CD14-positive monocyte (primary cell): ENCODE measurements around the gene ENTPD5. TPM values are rescaled to one million over a fixed set of nuclear protein-coding genes. Genes with fewer than 3 reads are reported as not detected.

Experiments used
- DNase-seq, 3 donors: peaks; one replicate each; pipeline ENCODE4 v3.0.0-alpha.2; 2011 to 2022
- H2AFZ ChIP-seq: 2 replicates; pipeline ENCODE4 v1.6.0; 2012; ENCODE audit warnings: mild to moderate bottlenecking, low read depth, low read length, inconsistent platforms; ENCODE audit not compliant: insufficient read depth, poor library complexity, severe bottlenecking
- H3K27ac ChIP-seq, 2 donors: 1 replicate in 1 of 2; 2 replicates in 1 of 2; pipeline ENCODE4 v1.5.1; 2012 to 2013; ENCODE audit warnings: low read length in 2 of 2, control low read depth in 1 of 2, inconsistent platforms in 1 of 2, low read depth in 1 of 2, mild to moderate bottlenecking in 1 of 2
- H3K27me3 ChIP-seq, 2 donors: one replicate each; pipeline versions ENCODE4 v1.6.0 to v1.6.1; 2011 to 2013; ENCODE audit warnings: low read length in 2 of 2; ENCODE audit not compliant: control insufficient read depth in 2 of 2, insufficient read depth in 2 of 2
- H3K36me3 ChIP-seq, 2 donors: replicated peaks in 1 of 2; 1 replicate in 1 of 2; 2 replicates in 1 of 2; pipeline versions ENCODE4 v1.5.1 to v1.6.1; 2012 to 2013; ENCODE audit warnings: low read length in 2 of 2, control low read depth in 1 of 2, inconsistent platforms in 1 of 2, mild to moderate bottlenecking in 1 of 2; ENCODE audit not compliant: insufficient read depth in 2 of 2, control insufficient read depth in 1 of 2
- H3K4me1 ChIP-seq, 2 donors: 1 replicate in 1 of 2; 2 replicates in 1 of 2; pipeline versions ENCODE4 v1.5.1 to v1.6.1; 2012 to 2013; ENCODE audit warnings: low read length in 2 of 2, control low read depth in 1 of 2, inconsistent platforms in 1 of 2, mild to moderate bottlenecking in 1 of 2, moderate library complexity in 1 of 2; ENCODE audit not compliant: insufficient read depth in 2 of 2, control insufficient read depth in 1 of 2
- H3K4me2 ChIP-seq: replicated peaks from 2 replicates; pipeline ENCODE3; 2012; ENCODE audit warnings: low read length, moderate library complexity, mild to moderate bottlenecking; ENCODE audit not compliant: poor library complexity, severe bottlenecking; ENCODE audit errors: extremely low read depth
- H3K4me3 ChIP-seq, 3 experiments: fragments of 200-600 bp in 1 of 3; sonication (generic) in 1 of 3; replicated peaks in 1 of 3; 1 replicate in 2 of 3; 2 replicates in 1 of 3; pipeline ENCODE4 v1.5.1; 2011 to 2013; ENCODE audit warnings: low read length in 3 of 3, mild to moderate bottlenecking in 3 of 3, control low read depth in 2 of 3, low read depth in 2 of 3, inconsistent platforms in 1 of 3, moderate library complexity in 1 of 3
- H3K79me2 ChIP-seq: 2 replicates; pipeline ENCODE4 v1.6.0; 2012; ENCODE audit warnings: mild to moderate bottlenecking, control low read depth, inconsistent platforms, low read length, moderate library complexity; ENCODE audit not compliant: insufficient read depth
- H3K9ac ChIP-seq: 2 replicates; pipeline ENCODE4 v1.6.0; 2017; ENCODE audit warnings: low read length, mild to moderate bottlenecking; ENCODE audit not compliant: insufficient read depth, poor library complexity, severe bottlenecking
- H3K9me3 ChIP-seq, 2 donors: replicated peaks in 1 of 2; 1 replicate in 1 of 2; 2 replicates in 1 of 2; pipeline versions ENCODE4 v1.5.1 to v1.6.1; 2012 to 2013; ENCODE audit warnings: low read length in 2 of 2, control low read depth in 1 of 2; ENCODE audit not compliant: control insufficient read depth in 1 of 2, insufficient read depth in 1 of 2
- H4K20me1 ChIP-seq: 2 replicates; pipeline ENCODE4 v1.6.0; 2012; ENCODE audit warnings: mild to moderate bottlenecking, low read length, control low read depth, moderate library complexity; ENCODE audit not compliant: insufficient read depth
- H3K27ac Mint-ChIP-seq, 7 donors: one replicate each; pipeline ENCODE4 v1.8.0; 2020; ENCODE audit warnings: mild to moderate bottlenecking in 7 of 7, mixed read lengths in 7 of 7, moderate library complexity in 6 of 7, inconsistent platforms in 2 of 7
- H3K27me3 Mint-ChIP-seq, 3 donors: one replicate each; pipeline ENCODE4 v1.8.0; 2021 to 2022; ENCODE audit warnings: low read depth in 3 of 3, mild to moderate bottlenecking in 3 of 3, mixed read lengths in 3 of 3, moderate library complexity in 3 of 3, inconsistent platforms in 1 of 3
- H3K36me3 Mint-ChIP-seq, 2 donors: one replicate each; pipeline ENCODE4 v1.8.0; 2020; ENCODE audit warnings: mixed read lengths in 2 of 2, inconsistent platforms in 1 of 2, mild to moderate bottlenecking in 1 of 2
- H3K4me1 Mint-ChIP-seq: one replicate; pipeline ENCODE4 v1.8.0; 2020; ENCODE audit warnings: mild to moderate bottlenecking, mixed read lengths
- H3K4me3 Mint-ChIP-seq, 2 donors: one replicate each; pipeline ENCODE4 v1.8.0; 2020; ENCODE audit warnings: mild to moderate bottlenecking in 2 of 2, mixed read lengths in 2 of 2, moderate library complexity in 1 of 2
- H3K9me3 Mint-ChIP-seq, 7 donors: one replicate each; pipeline ENCODE4 v1.8.0; 2020 to 2022; ENCODE audit warnings: mixed read lengths in 7 of 7, mild to moderate bottlenecking in 6 of 7, moderate library complexity in 6 of 7, inconsistent platforms in 2 of 7
- CTCF ChIP-seq: fragments of 200-600 bp; IDR thresholded peaks from one replicate; pipeline ENCODE4 v1.8.0; 2022; ENCODE audit warnings: antibody characterized with exemption, mild to moderate bottlenecking
- WGBS: methylation state at CpG from one replicate; pipeline ENCODE4 v1.1.5; 2013; ENCODE audit warnings: missing lambda C conversion rate; ENCODE audit not compliant: insufficient coverage; 5-methylcytosine and 5-hydroxymethylcytosine counted together
- intact Hi-C, 2 donors: fragments of 100-400 bp; cut with micrococcal nuclease; formaldehyde crosslinking; loops; one replicate each; pipeline versions ENCODE4 v1.15.0 to v1.15.1; 2023
- polyA plus RNA-seq, 3 donors: library from polyadenylated mRNA; depleted of rRNA in 1 of 3; unstranded in 2 of 3; stranded (reverse) in 1 of 3; fragments of 300-500 nt in 2 of 3; fragments of >200 nt in 1 of 3; fragmentation: Illumina TruSeq in 2 of 3; gene quantifications; 1 replicate in 2 of 3; 2 replicates in 1 of 3; pipeline ENCODE4 v1.2.3, GENCODE V29; 2012 to 2021

The ENTPD5 gene
- polyA plus RNA-seq, 3 donors = 2.3 to 4.3 (median 2.7) TPM

- H3K27ac ChIP-seq = peak overlapping the region in 1 of 2 donors; percentile 6
- peaks cover under 1% of the 10 kb centered on the region for H3K4me1 Mint-ChIP-seq
- intact Hi-C loops = no loop called here
- H3K27ac Mint-ChIP-seq = no peak overlapping the region
- peaks cover 0 to 2% (median 0%) of the 10 kb centered on the region in 3 donors for H3K27me3 Mint-ChIP-seq
- H3K4me2 ChIP-seq = no peak overlapping the region
- peaks cover 0 to under 1% of the 10 kb centered on the region in 2 donors for H3K4me1 ChIP-seq
- no peaks in the 10 kb centered on the region for H3K27me3 ChIP-seq
- H3K79me2 ChIP-seq = no peaks in the 10 kb centered on the region
- no peak for DNase-seq
- no peak overlapping the region for H3K9ac ChIP-seq
- H3K36me3 Mint-ChIP-seq = peaks cover 48 to 67% of the 10 kb centered on the region in 2 donors
- H3K4me3 ChIP-seq = no peak overlapping the region
- no peak for TF ChIP-seq CTCF
- H3K9me3 Mint-ChIP-seq = peaks cover 0 to 2% (median 0%) of the 10 kb centered on the region in 7 donors
- 86% methylated on average over 1 of the region's 1 CpG for WGBS
- H4K20me1 ChIP-seq = no peaks in the 10 kb centered on the region
- no peak overlapping the region for H2AFZ ChIP-seq
- H3K9me3 ChIP-seq = no peaks in the 10 kb centered on the region
- H3K4me3 Mint-ChIP-seq = no peak overlapping the region
- H3K36me3 ChIP-seq = peaks cover 44 to 68% of the 10 kb centered on the region in 2 donors
These were observed 82.5 kb downstream of the ENTPD5 start for GRCh38 chr14:73936548-73936947.

- intact Hi-C loops = no loop called here
- H3K4me1 Mint-ChIP-seq = no peaks in the 10 kb centered on the region
- H3K4me1 ChIP-seq = no peaks in the 10 kb centered on the region
- no peaks in the 10 kb centered on the region for H3K27me3 ChIP-seq
- no peak overlapping the region for H3K9ac ChIP-seq
- H4K20me1 ChIP-seq = no peaks in the 10 kb centered on the region
- H3K27ac ChIP-seq = no peak overlapping the region
- no peak overlapping the region for H2AFZ ChIP-seq
- H3K36me3 Mint-ChIP-seq = peaks cover 52 to 69% of the 10 kb centered on the region in 2 donors
- H3K27ac Mint-ChIP-seq = no peak overlapping the region
- H3K9me3 Mint-ChIP-seq = peaks cover 0 to 2% (median 0%) of the 10 kb centered on the region in 7 donors
- DNase-seq = no peak
- peak; percentile 50 for TF ChIP-seq CTCF
- H3K4me3 Mint-ChIP-seq = no peak overlapping the region
- no peak overlapping the region for H3K4me2 ChIP-seq
- H3K4me3 ChIP-seq = no peak overlapping the region
- H3K79me2 ChIP-seq = no peaks in the 10 kb centered on the region
- peaks cover 53 to 75% of the 10 kb centered on the region in 2 donors for H3K36me3 ChIP-seq
- no peaks in the 10 kb centered on the region for H3K9me3 ChIP-seq
- H3K27me3 Mint-ChIP-seq = peaks cover 0 to 2% (median 0%) of the 10 kb centered on the region in 3 donors
- WGBS = no CpG with 5 or more reads among the region's 2 CpGs
These were observed 83.4 kb downstream of the ENTPD5 start for GRCh38 chr14:73935666-73936065.
